Heart left ventricle (tissue), 16 donors: ENCODE results near the gene TTI1. TPM values are rescaled to one million over a fixed set of nuclear protein-coding genes. Genes with fewer than 3 reads are reported as not detected.

Source experiments
- ATAC-seq, 4 donors: fragments of 200-7000 bp; cut with Tn5 transposase; one replicate each; pipeline ENCODE4 v1.9.1; 2020 to 2022; ENCODE audit warnings: moderate library complexity in 4 of 4, mild to moderate bottlenecking in 3 of 4, moderate number of reproducible peaks in 1 of 4
- DNase-seq, 5 donors: peaks; one replicate each; pipeline ENCODE4 v3.0.0-alpha.2; 2020
- H3K27ac ChIP-seq, 12 donors: fragments of 200-600 bp; sonication (generic) in 4 of 12; one replicate each; pipeline versions ENCODE4 v1.5.0 to v1.8.0; 2016 to 2022; ENCODE audit warnings: mild to moderate bottlenecking in 2 of 12
- H3K27me3 ChIP-seq, 9 donors: fragments of 200-600 bp; sonication (generic) in 2 of 9; one replicate each; pipeline versions ENCODE4 v1.5.1 to v1.8.0; 2016 to 2022; ENCODE audit warnings: mild to moderate bottlenecking in 3 of 9
- H3K36me3 ChIP-seq, 9 donors: fragments of 200-600 bp; sonication (generic) in 2 of 9; one replicate each; pipeline versions ENCODE4 v1.5.0 to v1.8.0; 2018 to 2022; ENCODE audit warnings: mild to moderate bottlenecking in 2 of 9
- H3K4me1 ChIP-seq, 12 donors: fragments of 200-600 bp; sonication (generic) in 4 of 12; one replicate each; pipeline versions ENCODE4 v1.5.0 to v1.8.0; 2016 to 2022; ENCODE audit warnings: mild to moderate bottlenecking in 3 of 12
- H3K4me3 ChIP-seq, 12 donors: fragments of 200-600 bp; sonication (generic) in 4 of 12; one replicate each; pipeline versions ENCODE4 v1.5.0 to v1.8.0; 2017 to 2022; ENCODE audit warnings: mild to moderate bottlenecking in 9 of 12, moderate library complexity in 4 of 12
- H3K9me3 ChIP-seq, 12 donors: fragments of 200-600 bp; sonication (generic) in 4 of 12; one replicate each; pipeline versions ENCODE4 v1.5.0 to v1.8.0; 2016 to 2022; ENCODE audit warnings: mild to moderate bottlenecking in 1 of 12
- POLR2A ChIP-seq, 2 donors: fragments of 450-650 bp; IDR thresholded peaks; one replicate each; pipeline ENCODE4 v1.6.1; 2017; ENCODE audit warnings: antibody characterized with exemption in 2 of 2, mild to moderate bottlenecking in 2 of 2, moderate library complexity in 2 of 2
- WGBS, 4 donors: extraction: QIAGEN DNeasy Blood & Tissue Kit in 2 of 4; methylation state at CpG; one replicate each; pipeline versions ENCODE4 v1.1.5 to v1.1.7; 2013 to 2018; 5-methylcytosine and 5-hydroxymethylcytosine counted together
- intact Hi-C, 10 donors: fragments of 100-400 bp; cut with DNase I; formaldehyde crosslinking; loops; one replicate each; pipeline versions ENCODE4 v1.11.1 to v1.14.2; 2022
- polyA plus RNA-seq, 2 donors: library from polyadenylated mRNA; stranded (reverse); fragments of 200-250 nt; gene quantifications; one replicate each; pipeline ENCODE4 v1.2.3, GENCODE V29; 2013
- total RNA-seq, 9 donors: library from RNA; depleted of rRNA in 2 of 9; stranded (reverse); fragments of >200 nt in 2 of 9; fragmentation: NEBNext Ultra II Directional in 3 of 9; extraction: Animal tissue kit (Norgen Biotek cat#: 25700) in 3 of 9; gene quantifications; one replicate each; pipeline versions ENCODE4 v1.1.0 to v1.2.4, GENCODE V29; 2016 to 2023
- TF ChIP-seq, protein P1 (sequence below), 12 donors: fragments of 200-600 bp; sonication (generic) in 4 of 12; IDR thresholded peaks; one replicate each; pipeline versions ENCODE4 v1.5.0 to v1.8.0; 2018 to 2022; ENCODE audit warnings: antibody characterized with exemption in 12 of 12, mild to moderate bottlenecking in 5 of 12
- donor health status: ischemic (EF 13 %, LVEDD 7.1; RV severe dilation, severe dysfunction).
- donor health status: healthy with polysubstance abuse.
- donor health status: DM: no; HTN: yes; CAD: no.
- donor health status: DM: no; HTN: no; CAD: no.
- donor health status: ischemic (EF 25% LVEDD 6.9; RV normal size, moderate dysfunction).
- donor health status: ischemic (EF 25% LVEDD 5.7; RV mildly dilated, moderate dysfunction).
- donor health status: healthy.
- donor health status: DM: yes; HTN: yes; CAD: no.
- donor health status: ischemic (EF 35%, LVEDD 5.7; RV mildly dilated, moderate dysfunction).
- donor health status: nonischemic (EF 11% LVEDD 7.7; RV severe dilation, severe dysfunction).
- donor health status: DM: yes; HTN: yes; CAD: no.
- donor health status: PGD.
- donor health status: ischemic (EF 29% LVEDD 5.4; RV normal size, mild dysfunction).
- donor health status: nonischemic (EF 23%, LVEDD 6.1; RV moderate dilation, normal function).

TTI1 gene
- total and polyA plus RNA-seq, 11 donors, result 7.3 to 13.3 (median 11.0) TPM

DNA sequence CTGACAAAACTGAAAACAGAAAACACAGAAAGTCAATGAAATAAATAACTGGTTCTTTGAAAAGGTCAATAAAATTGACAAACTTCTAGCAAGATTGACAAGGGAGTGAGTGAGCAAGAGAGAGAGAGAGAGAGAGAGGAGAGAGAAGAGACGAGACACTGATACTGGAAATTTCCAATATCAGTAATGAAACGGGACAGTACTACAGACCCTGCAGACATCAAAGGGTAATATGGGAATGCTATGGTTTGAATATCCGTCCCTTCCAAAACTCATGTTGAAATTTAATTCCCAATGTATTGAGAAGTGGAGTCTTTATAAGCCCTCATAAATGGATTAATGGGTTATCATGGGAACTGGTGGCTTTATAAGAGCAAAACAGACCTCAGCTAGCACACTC lies 3.8 kb downstream of the TTI1 start:
- peaks cover 0 to 6% (median 0%) of the 10 kb centered on the region in 12 donors for H3K9me3 ChIP-seq
- WGBS, 4 donors, result 94 to 99% (median 97%) methylated on average over 3 of the region's 3 CpGs
- H3K27ac ChIP-seq, result no peak overlapping the region
- no peak overlapping the region for H3K4me3 ChIP-seq
- H3K36me3 ChIP-seq, result peaks cover 0 to 6% (median 0%) of the 10 kb centered on the region in 9 donors
- peaks cover 3 to 25% (median 15%) of the 10 kb centered on the region in 12 donors for H3K4me1 ChIP-seq
- H3K27me3 ChIP-seq, result no peaks in the 10 kb centered on the region
- intact Hi-C loops, result no loop called here
- no peak for TF ChIP-seq POLR2A (IDR thresholded peaks at IDR 0.05)
- TF ChIP-seq, protein P1, sequence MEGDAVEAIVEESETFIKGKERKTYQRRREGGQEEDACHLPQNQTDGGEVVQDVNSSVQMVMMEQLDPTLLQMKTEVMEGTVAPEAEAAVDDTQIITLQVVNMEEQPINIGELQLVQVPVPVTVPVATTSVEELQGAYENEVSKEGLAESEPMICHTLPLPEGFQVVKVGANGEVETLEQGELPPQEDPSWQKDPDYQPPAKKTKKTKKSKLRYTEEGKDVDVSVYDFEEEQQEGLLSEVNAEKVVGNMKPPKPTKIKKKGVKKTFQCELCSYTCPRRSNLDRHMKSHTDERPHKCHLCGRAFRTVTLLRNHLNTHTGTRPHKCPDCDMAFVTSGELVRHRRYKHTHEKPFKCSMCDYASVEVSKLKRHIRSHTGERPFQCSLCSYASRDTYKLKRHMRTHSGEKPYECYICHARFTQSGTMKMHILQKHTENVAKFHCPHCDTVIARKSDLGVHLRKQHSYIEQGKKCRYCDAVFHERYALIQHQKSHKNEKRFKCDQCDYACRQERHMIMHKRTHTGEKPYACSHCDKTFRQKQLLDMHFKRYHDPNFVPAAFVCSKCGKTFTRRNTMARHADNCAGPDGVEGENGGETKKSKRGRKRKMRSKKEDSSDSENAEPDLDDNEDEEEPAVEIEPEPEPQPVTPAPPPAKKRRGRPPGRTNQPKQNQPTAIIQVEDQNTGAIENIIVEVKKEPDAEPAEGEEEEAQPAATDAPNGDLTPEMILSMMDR (IDR thresholded peaks at IDR 0.05), result no peak
- ATAC-seq (no peak), DNase-seq (no peak)

DNA sequence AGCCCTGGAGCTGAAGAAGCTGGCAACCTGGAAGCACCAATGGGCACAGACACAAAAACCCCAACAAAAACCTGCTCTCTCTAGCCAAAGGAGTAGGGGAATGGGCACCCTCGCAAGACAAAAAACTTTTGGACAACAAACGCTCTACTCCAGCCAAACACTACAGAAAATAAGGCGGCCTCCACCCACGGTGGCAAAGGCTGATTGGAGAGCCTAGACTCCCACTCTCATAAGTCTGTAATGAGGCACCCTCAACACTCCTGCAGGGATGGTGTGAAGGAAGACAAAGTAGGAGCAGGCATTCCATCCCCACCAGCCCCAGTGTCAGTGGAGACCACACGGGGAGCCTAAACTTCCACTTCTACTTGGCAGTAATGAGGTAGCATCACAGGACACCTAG lies 8.8 kb downstream of the TTI1 start:
- TF ChIP-seq, protein P1 (IDR thresholded peaks at IDR 0.05), result no peak
- TF ChIP-seq POLR2A (IDR thresholded peaks at IDR 0.05), result no peak
- Histone ChIP-seq H3K9me3 (peaks cover 0 to 3% (median 0%) of the 10 kb centered on the region in 12 donors), H3K4me3 (no peak overlapping the region), H3K27ac (peak overlapping the region in 1 of 12 donors; percentile 77), H3K27me3 (no peaks in the 10 kb centered on the region), H3K4me1 (peaks cover 0 to 23% (median 2%) of the 10 kb centered on the region in 12 donors), H3K36me3 (peaks cover 0 to 7% (median 0%) of the 10 kb centered on the region in 9 donors)
- DNase-seq (no peak), ATAC-seq (no peak)
- 77 to 94% (median 85%) methylated on average over 5 of the region's 5 CpGs for WGBS, 4 donors
- intact Hi-C loops, result no loop called here

DNA sequence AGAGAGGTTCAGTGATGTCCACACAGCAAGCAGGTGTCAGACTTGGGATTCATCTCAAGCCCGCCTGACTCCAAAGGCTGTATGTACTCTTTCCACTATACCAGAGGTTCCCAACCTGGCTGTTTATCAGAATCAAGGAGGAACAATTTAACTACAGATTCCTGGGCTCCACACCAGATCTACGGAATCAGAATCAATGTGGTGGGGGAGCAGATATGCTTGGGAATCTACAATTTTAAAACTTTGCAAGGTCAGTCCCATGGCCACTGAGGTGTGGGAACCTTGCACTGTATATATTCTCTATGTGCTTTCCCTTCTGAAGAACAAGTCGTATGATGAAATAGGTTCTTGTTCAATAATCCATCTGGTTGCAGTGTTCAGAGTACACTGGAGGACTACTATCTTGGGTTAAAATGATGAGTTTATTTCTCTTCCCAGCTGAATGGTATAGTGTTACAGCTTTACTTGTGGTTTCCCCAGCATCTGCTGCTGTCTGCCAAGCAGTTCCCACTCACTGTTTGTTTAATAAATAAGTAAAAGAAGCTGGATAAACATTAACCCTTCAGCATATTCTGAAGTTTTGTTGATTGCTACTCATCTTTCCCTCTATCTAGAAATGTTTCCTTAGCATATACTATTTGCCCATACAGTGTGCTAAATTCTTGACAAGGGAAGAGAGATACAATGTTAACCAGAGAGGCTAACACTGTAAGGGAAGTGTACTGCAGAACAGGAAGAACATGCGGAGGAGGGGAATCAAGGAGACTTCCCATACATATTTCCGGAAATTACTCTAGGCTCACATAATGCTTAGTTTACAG lies 9.9 kb downstream of the TTI1 start:
- ATAC-seq, result peak in 2 of 4 donors; percentile 45 to 49
- TF ChIP-seq, protein P1 (IDR thresholded peaks at IDR 0.05), result no peak
- no peak for TF ChIP-seq POLR2A (IDR thresholded peaks at IDR 0.05)
- H3K4me3 ChIP-seq, result no peak overlapping the region

DNA sequence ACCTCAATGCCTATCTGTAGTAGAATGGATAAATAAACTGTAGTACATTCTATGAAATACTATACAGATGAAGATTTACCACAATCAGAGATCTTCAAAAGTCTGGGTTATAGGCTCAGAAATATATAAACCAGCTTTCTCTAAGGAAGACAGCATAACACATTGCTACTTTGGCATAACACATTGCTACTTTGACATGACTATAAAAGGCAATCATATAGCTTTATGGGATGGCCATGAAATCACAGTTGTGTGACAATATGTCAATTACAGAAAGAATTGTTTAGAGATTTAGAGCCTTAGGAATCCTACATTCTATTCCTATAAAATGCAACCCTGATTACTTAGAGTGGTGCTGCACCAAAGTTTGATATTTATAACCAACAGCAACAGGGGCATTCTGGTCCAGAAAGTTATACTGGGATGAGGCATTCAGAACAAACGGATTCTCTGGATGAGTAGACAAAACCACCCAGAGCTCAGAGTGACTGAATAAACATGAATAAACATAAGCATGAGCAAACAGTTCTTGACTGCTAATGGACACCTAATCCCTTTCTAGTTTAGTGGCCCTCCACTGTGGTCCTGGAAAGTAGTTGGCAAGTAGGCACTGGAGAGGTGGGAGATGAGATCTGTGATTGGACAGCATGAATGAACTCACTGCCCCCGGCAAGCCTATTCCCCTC lies 12.0 kb downstream of the TTI1 start:
- H3K27ac ChIP-seq, result no peak overlapping the region
- DNase-seq (no peak), ATAC-seq (no peak)
- H3K9me3 ChIP-seq, result peaks cover 0 to 21% (median 11%) of the 10 kb centered on the region in 12 donors
- intact Hi-C loops, result no loop called here
- H3K4me1 ChIP-seq, result peaks cover 0 to 23% (median 2%) of the 10 kb centered on the region in 12 donors
- 74 to 90% (median 79%) methylated on average over 2 of the region's 2 CpGs for WGBS, 4 donors
- H3K27me3 ChIP-seq, result no peaks in the 10 kb centered on the region
- no peak for TF ChIP-seq POLR2A (IDR thresholded peaks at IDR 0.05)
- TF ChIP-seq, protein P1 (IDR thresholded peaks at IDR 0.05), result no peak
- peaks cover 0 to 38% (median 17%) of the 10 kb centered on the region in 9 donors for H3K36me3 ChIP-seq
- H3K4me3 ChIP-seq, result no peak overlapping the region

More for the DNA sequence above, 9.9 kb downstream of the TTI1 start:
- Histone ChIP-seq H3K4me1 (peaks cover 0 to 23% (median 2%) of the 10 kb centered on the region in 12 donors), H3K27me3 (no peaks in the 10 kb centered on the region), H3K27ac (peak overlapping the region in 1 of 12 donors; percentile 77), H3K36me3 (peaks cover 0 to 18% (median 4%) of the 10 kb centered on the region in 9 donors), H3K9me3 (peaks cover 0 to 10% (median 3%) of the 10 kb centered on the region in 12 donors)
- 70 to 75% (median 72%) methylated on average over 5 of the region's 5 CpGs for WGBS, 4 donors
- intact Hi-C loops, result no loop called here
- DNase-seq, result no peak
